Smooth muscle cell (in vitro differentiated cells): ENCODE measurements around the gene TP63. TPM values are rescaled to one million over a fixed set of nuclear protein-coding genes. Genes with fewer than 3 reads are reported as not detected.

Source experiments
- DNase-seq: peaks from one replicate; lab custom pipeline; 2025; ENCODE audit not compliant: unreplicated experiment; lab: John Stamatoyannopoulos, UW
- H2AFZ ChIP-seq: fragments of 200-600 bp; sonication (generic); 2 replicates; pipeline ENCODE4 v1.6.0; 2016; ENCODE audit warnings: antibody characterized with exemption, low read depth, mild to moderate bottlenecking
- H3F3A ChIP-seq: fragments of 200-600 bp; sonication (generic); 2 replicates; pipeline ENCODE4 v1.6.0; 2017; ENCODE audit warnings: antibody characterized with exemption, low read depth
- H3K27ac ChIP-seq: fragments of 200-600 bp; sonication (generic); 2 replicates; pipeline ENCODE4 v1.5.1; 2016; ENCODE audit warnings: low read depth, mild to moderate bottlenecking
- H3K27me3 ChIP-seq: fragments of 200-600 bp; sonication (generic); 2 replicates; pipeline ENCODE4 v1.6.1; 2016; ENCODE audit warnings: low read depth, mild to moderate bottlenecking
- H3K36me3 ChIP-seq: fragments of 200-600 bp; sonication (generic); 2 replicates; pipeline ENCODE4 v1.5.1; 2016; ENCODE audit warnings: low read depth
- H3K4me1 ChIP-seq: fragments of 200-600 bp; sonication (generic); 2 replicates; pipeline ENCODE4 v1.5.1; 2016; ENCODE audit warnings: low read depth
- H3K4me2 ChIP-seq: fragments of 200-600 bp; sonication (generic); 2 replicates; pipeline ENCODE4 v1.6.0; 2016; ENCODE audit warnings: mild to moderate bottlenecking
- H3K4me3 ChIP-seq: fragments of 200-600 bp; sonication (generic); 2 replicates; pipeline ENCODE4 v1.5.1; 2016; ENCODE audit warnings: mild to moderate bottlenecking
- H3K79me2 ChIP-seq: fragments of 200-600 bp; sonication (generic); 2 replicates; pipeline ENCODE4 v1.6.0; 2016; ENCODE audit warnings: low read depth, mild to moderate bottlenecking
- H3K9ac ChIP-seq: fragments of 200-600 bp; sonication (generic); 2 replicates; pipeline ENCODE4 v1.6.0; 2016; ENCODE audit warnings: low read depth
- H3K9me3 ChIP-seq: fragments of 200-600 bp; sonication (generic); replicated peaks from 2 replicates; pipeline ENCODE4 v1.5.1; 2016; ENCODE audit warnings: low read depth
- H4K20me1 ChIP-seq: fragments of 200-600 bp; sonication (generic); 2 replicates; pipeline ENCODE4 v1.6.0; 2016; ENCODE audit warnings: low read depth
- CTCF ChIP-seq: fragments of 200-600 bp; sonication (generic); IDR thresholded peaks from 2 replicates; pipeline ENCODE4 v1.5.1; 2017; ENCODE audit warnings: borderline replicate concordance, mild to moderate bottlenecking, antibody characterized with exemption; ENCODE audit not compliant: insufficient read depth, poor library complexity, severe bottlenecking
- WGBS: methylation state at CpG from one replicate; pipeline ENCODE4 v1.1.7; 2016; ENCODE audit warnings: low lambda C conversion rate; 5-methylcytosine and 5-hydroxymethylcytosine counted together
- polyA plus RNA-seq: library from polyadenylated mRNA; unstranded; fragments of >200 nt; fragmentation: Nextera tagmentation; extraction: Ambion mirVana; gene quantifications from 2 replicates; pipeline ENCODE4 v1.2.1, GENCODE V29; 2016
- total RNA-seq: library from RNA; depleted of rRNA; stranded (reverse); fragments of >200 nt; gene quantifications from 2 replicates; pipeline ENCODE4 v1.2.3, GENCODE V29; 2014

The TP63 gene
- total and polyA plus RNA-seq, 2 experiments from 2014 or later, result 1.9 to 27.1 TPM

- Histone ChIP-seq H4K20me1 (no peaks in the 10 kb centered on the region), H3F3A (no peaks in the 10 kb centered on the region), H2AFZ (peak overlapping the region; percentile 55), H3K27ac (no peak overlapping the region), H3K9ac (no peak overlapping the region), H3K4me3 (no peak overlapping the region), H3K79me2 (no peaks in the 10 kb centered on the region), H3K36me3 (no peaks in the 10 kb centered on the region), H3K9me3 (no peaks in the 10 kb centered on the region), H3K4me1 (peaks cover 3% of the 10 kb centered on the region), H3K27me3 (no peaks in the 10 kb centered on the region), H3K4me2 (no peak overlapping the region)
- WGBS, result 70% methylated on average over 8 of the region's 8 CpGs
- no peak for TF ChIP-seq CTCF
- DNase-seq, result no peak
These were observed 90.9 kb downstream of the TP63 start for GRCh38 chr3:189721873-189722665.

- DNase-seq, result no peak
- no peak overlapping the region for H3K4me2 ChIP-seq
- no peaks in the 10 kb centered on the region for H3K27me3 ChIP-seq
- peaks cover 3% of the 10 kb centered on the region for H3K4me1 ChIP-seq
- no peak overlapping the region for H3K9ac ChIP-seq
- H3F3A ChIP-seq, result no peaks in the 10 kb centered on the region
- no peaks in the 10 kb centered on the region for H4K20me1 ChIP-seq
- no peaks in the 10 kb centered on the region for H3K79me2 ChIP-seq
- no peak overlapping the region for H3K27ac ChIP-seq
- TF ChIP-seq CTCF, result no peak
- no peak overlapping the region for H3K4me3 ChIP-seq
- H3K36me3 ChIP-seq, result no peaks in the 10 kb centered on the region
- WGBS, result 63% methylated on average over 4 of the region's 4 CpGs
- H3K9me3 ChIP-seq, result no peaks in the 10 kb centered on the region
- H2AFZ ChIP-seq, result no peak overlapping the region
These were observed 93.2 kb downstream of the TP63 start for GRCh38 chr3:189724356-189724755.

- Histone ChIP-seq H3K9me3 (no peaks in the 10 kb centered on the region), H3K4me1 (no peaks in the 10 kb centered on the region), H3K4me2 (no peak overlapping the region), H3K27me3 (no peaks in the 10 kb centered on the region), H3F3A (no peaks in the 10 kb centered on the region), H3K36me3 (no peaks in the 10 kb centered on the region), H4K20me1 (no peaks in the 10 kb centered on the region), H2AFZ (no peak overlapping the region), H3K79me2 (no peaks in the 10 kb centered on the region), H3K9ac (no peak overlapping the region), H3K27ac (no peak overlapping the region), H3K4me3 (no peak overlapping the region)
- 92% methylated on average over 2 of the region's 2 CpGs for WGBS
- DNase-seq, result no peak
- TF ChIP-seq CTCF, result no peak
These were observed 95.1 kb downstream of the TP63 start for GRCh38 chr3:189726277-189726676.

GRCh38 chr3:189727158-189727557, 96.0 kb downstream of the TP63 start:
- Histone ChIP-seq H3K9me3 (no peaks in the 10 kb centered on the region), H4K20me1 (no peaks in the 10 kb centered on the region), H3K79me2 (no peaks in the 10 kb centered on the region), H2AFZ (no peak overlapping the region), H3K9ac (no peak overlapping the region), H3F3A (no peaks in the 10 kb centered on the region), H3K27me3 (no peaks in the 10 kb centered on the region), H3K4me1 (no peaks in the 10 kb centered on the region), H3K4me2 (no peak overlapping the region), H3K36me3 (no peaks in the 10 kb centered on the region), H3K4me3 (no peak overlapping the region), H3K27ac (no peak overlapping the region)
- no peak for TF ChIP-seq CTCF
- WGBS, result 89% methylated on average over 1 of the region's 1 CpG
- DNase-seq, result no peak
